Thoracic aorta (tissue), 2 donors: ENCODE data around the gene POR. TPM values are rescaled to one million over a fixed set of nuclear protein-coding genes. Genes with fewer than 3 reads are reported as not detected.
"Not testable (repeated sequence)": the region's sequence is repeated elsewhere in the genome, so short reads cannot be mapped to it uniquely, and the experiment has no call there.

ENCODE experiments used
- ATAC-seq: fragments of 150-250 bp; one replicate; pipeline ENCODE4 v1.8.0; 2017; ENCODE audit warnings: low read depth; ENCODE audit not compliant: insufficient number of reproducible peaks, low FRiP score
- DNase-seq: peaks from one replicate; pipeline ENCODE4 v3.0.0-alpha.2; 2020; ENCODE audit warnings: low spot score
- H3K27ac ChIP-seq, 2 donors: fragments of 200-600 bp; sonication (generic); 1 replicate in 1 of 2; 2 replicates in 1 of 2; pipeline ENCODE4 v1.5.1; 2016; ENCODE audit warnings: mild to moderate bottlenecking in 2 of 2, moderate library complexity in 2 of 2
- H3K27me3 ChIP-seq: fragments of 200-600 bp; sonication (generic); replicated peaks from 2 replicates; pipeline ENCODE4 v1.6.0; 2016; ENCODE audit warnings: mild to moderate bottlenecking; ENCODE audit not compliant: insufficient read depth
- H3K36me3 ChIP-seq: fragments of 200-600 bp; sonication (generic); one replicate; pipeline ENCODE4 v1.5.1; 2016
- H3K4me1 ChIP-seq, 2 donors: fragments of 200-600 bp; sonication (generic); 1 replicate in 1 of 2; 2 replicates in 1 of 2; pipeline versions ENCODE4 v1.5.1 to v1.6.0; 2016; ENCODE audit warnings: low read depth in 2 of 2, mild to moderate bottlenecking in 1 of 2; ENCODE audit not compliant: control insufficient read depth in 1 of 2
- H3K4me3 ChIP-seq: fragments of 200-600 bp; sonication (generic); 2 replicates; pipeline ENCODE4 v1.5.1; 2016; ENCODE audit warnings: mild to moderate bottlenecking
- H3K9me3 ChIP-seq: fragments of 200-600 bp; sonication (generic); 2 replicates; pipeline ENCODE4 v1.5.1; 2016
- CTCF ChIP-seq: fragments of 200-600 bp; sonication (generic); IDR thresholded peaks from one replicate; pipeline ENCODE4 v1.5.1; 2019; ENCODE audit warnings: antibody characterized with exemption
- total RNA-seq, 2 donors: library from RNA; depleted of rRNA; stranded (reverse); fragments of >200 nt; gene quantifications; one replicate each; pipeline versions ENCODE4 v1.1.0 to v1.2.3, GENCODE V29; 2016

Gene POR
- total RNA-seq, 2 donors from 2014 or later, result 70.1 to 77.4 TPM

GRCh38 chr7:75998038-75998437 lies 83.1 kb downstream of the POR start:
- ATAC-seq (no peak), DNase-seq (no peak)
- no peak for TF ChIP-seq CTCF
- peaks cover 10 to 14% of the 10 kb centered on the region in 2 donors for H3K4me1 ChIP-seq
- no peaks in the 10 kb centered on the region for H3K9me3 ChIP-seq
- peaks cover 2% of the 10 kb centered on the region for H3K36me3 ChIP-seq
- H3K27me3 ChIP-seq, result no peaks in the 10 kb centered on the region
- no peak overlapping the region for H3K4me3 ChIP-seq
- H3K27ac ChIP-seq, result no peak overlapping the region

- Histone ChIP-seq H3K9me3 (no peaks in the 10 kb centered on the region), H3K4me3 (no peak overlapping the region), H3K36me3 (peaks cover 11% of the 10 kb centered on the region), H3K4me1 (peaks cover 0 to under 1% of the 10 kb centered on the region in 2 donors), H3K27me3 (no peaks in the 10 kb centered on the region), H3K27ac (no peak overlapping the region)
- ATAC-seq (no peak), DNase-seq (no peak)
- TF ChIP-seq CTCF, result no peak
These were observed 85.6 kb downstream of the POR start for GRCh38 chr7:76000566-76000965.

- TF ChIP-seq CTCF, result no peak
- Histone ChIP-seq H3K27me3 (no peaks in the 10 kb centered on the region), H3K27ac (no peak overlapping the region), H3K4me1 (no peaks in the 10 kb centered on the region), H3K9me3 (no peaks in the 10 kb centered on the region), H3K4me3 (no peak overlapping the region), H3K36me3 (peaks cover 11% of the 10 kb centered on the region)
- DNase-seq (no peak), ATAC-seq (no peak)
These were observed 87.2 kb downstream of the POR start for GRCh38 chr7:76002139-76002538.

GRCh38 chr7:76002822-76003221 lies 87.9 kb downstream of the POR start:
- Histone ChIP-seq H3K4me1 (no peaks in the 10 kb centered on the region), H3K27me3 (no peaks in the 10 kb centered on the region), H3K36me3 (peaks cover 11% of the 10 kb centered on the region), H3K9me3 (no peaks in the 10 kb centered on the region), H3K4me3 (no peak overlapping the region), H3K27ac (no peak overlapping the region)
- no peak for TF ChIP-seq CTCF
- DNase-seq, result no peak
- no peak for ATAC-seq

GRCh38 chr7:76003351-76003750 lies 88.4 kb downstream of the POR start:
- H3K4me1 ChIP-seq, result no peaks in the 10 kb centered on the region
- no peak for DNase-seq
- H3K27me3 ChIP-seq, result no peaks in the 10 kb centered on the region
- no peak for ATAC-seq
- H3K36me3 ChIP-seq, result peaks cover 11% of the 10 kb centered on the region
- no peak for TF ChIP-seq CTCF
- no peak overlapping the region for H3K27ac ChIP-seq
- no peaks in the 10 kb centered on the region for H3K9me3 ChIP-seq
- no peak overlapping the region for H3K4me3 ChIP-seq

GRCh38 chr7:76005004-76005403 lies 90.0 kb downstream of the POR start:
- H3K4me3 ChIP-seq, ATAC-seq, H3K9me3 ChIP-seq, H3K27me3 ChIP-seq, DNase-seq, H3K27ac ChIP-seq: not testable (repeated sequence)
- H3K4me1 ChIP-seq, result peaks cover 8 to 10% of the 10 kb centered on the region in 2 donors
- peaks cover 11% of the 10 kb centered on the region for H3K36me3 ChIP-seq
